Activated CD8-positive, alpha-beta memory T cell treated with anti-CD3 and anti-CD28 coated beads for 4 hours (primary cell): ENCODE data around the gene MRPL2.

Experiments
- DNase-seq, 2 donors: peaks; one replicate each; pipeline ENCODE4 v3.0.0-alpha.2; 2020; ENCODE audit warnings: low read depth in 2 of 2

MRPL2 gene

GRCh38 chr6:43059168-43060033, at the start of gene MRPL2, which contains the start of gene KLC4:
TSS of gene MRPL2 (minus strand) at chr6:43059434. CDS start at chr6:43059381, 53 bp downstream.
TSS of gene KLC4 (plus strand) at chr6:43059631. CDS start at chr6:43061336, 1,705 bp downstream.
- peak; percentile 95 to 96 for DNase-seq

GRCh38 chr6:43107344-43108062, 48.3 kb upstream of the MRPL2 start:
- no peak for DNase-seq

- no peak for DNase-seq
Measured at GRCh38 chr6:43105538-43106222, 46.4 kb upstream of the MRPL2 start.

GRCh38 chr6:43103253-43103876, 44.1 kb upstream of the MRPL2 start:
- DNase-seq = no peak

DNA sequence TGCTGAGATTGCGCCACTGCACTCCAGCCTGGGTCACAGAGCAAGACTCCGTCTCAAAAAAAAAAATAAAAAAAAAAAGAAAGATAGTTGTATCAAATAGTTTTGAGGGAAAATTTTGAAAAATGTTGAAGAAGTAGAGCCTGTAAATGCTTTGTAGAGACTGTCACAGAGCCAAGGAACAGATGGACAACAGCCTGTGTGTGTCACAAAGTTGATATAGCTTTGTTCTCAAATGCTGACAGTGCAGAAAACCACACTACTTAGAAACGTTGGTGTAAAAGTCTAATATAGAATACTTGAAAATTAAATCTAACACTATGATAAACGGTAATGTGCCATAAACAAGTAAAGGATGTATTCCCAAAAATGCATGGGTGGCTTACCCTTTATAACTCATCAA, 42.3 kb upstream of the MRPL2 start:
- no peak for DNase-seq

GRCh38 chr6:43097502-43097901, 38.3 kb upstream of the MRPL2 start:
- no peak for DNase-seq

GRCh38 chr6:43097098-43097489, 37.9 kb upstream of the MRPL2 start:
- DNase-seq = no peak

GRCh38 chr6:43096451-43097097, 37.3 kb upstream of the MRPL2 start:
- DNase-seq = no peak

DNA sequence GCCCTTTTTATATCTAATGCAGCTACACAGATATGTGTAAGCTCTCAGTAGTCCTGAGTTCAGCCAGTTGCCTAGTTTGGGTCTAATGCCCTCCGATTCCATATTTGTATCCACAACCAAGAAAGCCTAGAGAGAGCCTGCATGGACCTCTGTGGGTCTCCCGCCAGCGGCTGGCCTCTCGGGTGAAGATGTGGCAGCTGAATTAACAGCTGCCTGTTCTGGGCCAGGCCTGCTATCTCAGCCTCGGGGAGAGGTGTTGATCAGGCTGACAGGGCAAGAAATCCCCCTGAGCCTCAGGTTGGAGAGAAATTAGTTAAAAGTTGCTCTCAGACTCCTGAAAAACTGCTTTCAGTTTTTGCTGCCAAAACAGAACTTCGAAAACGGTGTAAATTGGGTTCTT, 36.7 kb upstream of the MRPL2 start:
- no peak for DNase-seq

GRCh38 chr6:43093436-43094289, 34.4 kb upstream of the MRPL2 start:
- DNase-seq = no peak

- no peak for DNase-seq
Measured at GRCh38 chr6:43092635-43093034, 33.4 kb upstream of the MRPL2 start.

- DNase-seq = no peak
Measured at GRCh38 chr6:43091436-43091991, 32.3 kb upstream of the MRPL2 start.

GRCh38 chr6:43091020-43091419, 31.8 kb upstream of the MRPL2 start:
- DNase-seq = no peak

- DNase-seq = no peak
Measured at GRCh38 chr6:43090559-43090956, 31.3 kb upstream of the MRPL2 start.

GRCh38 chr6:43089874-43090558, 30.8 kb upstream of the MRPL2 start:
- no peak for DNase-seq

GRCh38 chr6:43089467-43089866, 30.2 kb upstream of the MRPL2 start:
- no peak for DNase-seq

DNA sequence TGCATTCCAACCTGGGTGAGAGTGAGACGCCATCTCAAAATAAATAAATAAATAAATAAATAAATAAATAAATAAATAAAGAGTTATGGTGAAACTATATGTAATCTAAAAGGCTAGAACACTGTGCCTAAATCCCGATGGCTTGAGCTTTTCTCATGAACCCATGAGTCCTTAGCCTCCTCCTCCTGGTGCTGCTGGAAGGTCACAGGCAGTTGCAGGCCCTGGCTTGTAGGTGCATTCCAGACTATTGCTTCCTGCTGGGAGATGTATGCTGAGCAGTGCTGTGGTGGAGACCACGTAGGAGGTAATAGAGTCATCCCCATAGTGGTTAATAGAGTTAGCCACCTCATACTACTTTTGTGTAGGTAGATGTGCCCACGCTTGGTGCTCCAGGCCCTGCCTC, 29.4 kb upstream of the MRPL2 start:
- no peak for DNase-seq

GRCh38 chr6:43086022-43086658, 26.9 kb upstream of the MRPL2 start:
- DNase-seq = no peak
